ENCODE measurements around the gene PIGC. TPM values are rescaled to one million over a fixed set of nuclear protein-coding genes. Genes with fewer than 3 reads are reported as not detected.

The PIGC gene
- total RNA-seq, 1 experiment from 2014 or later: 16.2 TPM

GRCh38 chr1:172467446-172467845 is 23.6 kb upstream of the PIGC start:
- Mint-ChIP-seq H3K4me1 (no peaks in the 10 kb centered on the region), H3K27me3 (ENCODE audit: low read depth) (no peaks in the 10 kb centered on the region), H3K9me3 (no peaks in the 10 kb centered on the region), H3K27ac (no peak overlapping the region), H3K36me3 (no peaks in the 10 kb centered on the region), H3K4me3 (no peak overlapping the region)
- DNase-seq (ENCODE audit: low spot score): no peak
- POLR2A ChIA-PET: no interaction called here
- CTCF ChIA-PET: no interaction called here
- TF ChIP-seq FOXP1 (CRISPR knock-in tag; IDR thresholded peaks at IDR 0.05; ENCODE audit: borderline replicate concordance) (no peak), ATF1 (CRISPR knock-in tag; IDR thresholded peaks at IDR 0.05) (no peak), JAZF1 (CRISPR knock-in tag; IDR thresholded peaks at IDR 0.05) (no peak), FOXK1 (CRISPR knock-in tag; IDR thresholded peaks at IDR 0.05) (no peak)
- ATAC-seq: no peak

GRCh38 chr1:172466795-172467407 is 23.0 kb upstream of the PIGC start:
- no peaks in the 10 kb centered on the region for H3K27me3 Mint-ChIP-seq (ENCODE audit: low read depth)
- H3K4me3 Mint-ChIP-seq: no peak overlapping the region
- no peak for TF ChIP-seq USF1 (CRISPR knock-in tag; IDR thresholded peaks at IDR 0.05)
- TF ChIP-seq ZNF317 (CRISPR knock-in tag; IDR thresholded peaks at IDR 0.05; ENCODE audit: borderline replicate concordance, low read depth): no peak
- no peak for TF ChIP-seq HMGXB4 (CRISPR knock-in tag; IDR thresholded peaks at IDR 0.05)
- TF ChIP-seq SOX15 (CRISPR knock-in tag; IDR thresholded peaks at IDR 0.05): no peak
- TF ChIP-seq ZNF121 (CRISPR knock-in tag; IDR thresholded peaks at IDR 0.05): no peak
- TF ChIP-seq ZNF232 (CRISPR knock-in tag; IDR thresholded peaks at IDR 0.05): no peak
- TF ChIP-seq NFE2L1 (CRISPR knock-in tag; IDR thresholded peaks at IDR 0.05): no peak
- no peaks in the 10 kb centered on the region for H3K4me1 Mint-ChIP-seq
- CTCF ChIA-PET: no interaction called here
- ATAC-seq (no peak), DNase-seq (ENCODE audit: low spot score) (no peak)
- H3K27ac Mint-ChIP-seq: no peak overlapping the region
- H3K36me3 Mint-ChIP-seq: no peaks in the 10 kb centered on the region
- POLR2A ChIA-PET: no interaction called here
- H3K9me3 Mint-ChIP-seq: no peaks in the 10 kb centered on the region

- Mint-ChIP-seq H3K36me3 (no peaks in the 10 kb centered on the region), H3K9me3 (no peaks in the 10 kb centered on the region), H3K4me3 (no peak overlapping the region), H3K27ac (no peak overlapping the region), H3K4me1 (peaks cover 6% of the 10 kb centered on the region), H3K27me3 (ENCODE audit: low read depth) (no peaks in the 10 kb centered on the region)
- ChIA-PET POLR2A (no interaction called here), CTCF (no interaction called here)
- DNase-seq (ENCODE audit: low spot score) (no peak), ATAC-seq (no peak)
- no peak for TF ChIP-seq ATF3 (CRISPR knock-in tag; conservative IDR thresholded peaks at IDR 0.05)
- TF ChIP-seq TCF7 (CRISPR knock-in tag; IDR thresholded peaks at IDR 0.05; ENCODE audit: low read depth): no peak
- no peak for TF ChIP-seq FOXP4 (CRISPR knock-in tag; IDR thresholded peaks at IDR 0.05)
- TF ChIP-seq ERG (CRISPR knock-in tag; IDR thresholded peaks at IDR 0.05): no peak
- TF ChIP-seq ZNF219 (CRISPR knock-in tag; IDR thresholded peaks at IDR 0.05; ENCODE audit: borderline replicate concordance): no peak
- TF ChIP-seq ZNF121 (CRISPR knock-in tag; IDR thresholded peaks at IDR 0.05): no peak
- no peak for TF ChIP-seq PREB (CRISPR knock-in tag; IDR thresholded peaks at IDR 0.05; ENCODE audit: borderline replicate concordance)
- no peak for TF ChIP-seq ZSCAN18 (CRISPR knock-in tag; IDR thresholded peaks at IDR 0.05)
Observed at GRCh38 chr1:172465617-172466016, 21.7 kb upstream of the PIGC start.
